D721Med (cell line): ENCODE measurements around the gene GPATCH11.

Experiments used
- DNase-seq: peaks from one replicate; pipeline ENCODE4 v3.0.0; 2011; ENCODE audit warnings: low spot score; ENCODE audit not compliant: insufficient read length
- FAIRE-seq: peaks from 2 replicates; lab custom pipeline; 2011; peaks lifted over from hg19 to GRCh38; lab: Jason Lieb, UNC
- CTCF ChIP-seq: IDR thresholded peaks from 2 replicates; pipeline ENCODE4 v1.5.1; 2012; ENCODE audit warnings: mild to moderate bottlenecking, control low read depth; ENCODE audit not compliant: insufficient read depth; ENCODE audit errors: missing control alignments

Gene GPATCH11

GRCh38 chr2:37061013-37061711, 23.2 kb upstream of the GPATCH11 start:
- no peak for DNase-seq
- no peak for TF ChIP-seq CTCF
- FAIRE-seq, result no peak

GRCh38 chr2:37061776-37062175, 22.5 kb upstream of the GPATCH11 start:
- no peak for FAIRE-seq
- TF ChIP-seq CTCF, result no peak
- no peak for DNase-seq

GRCh38 chr2:37068686-37069085, 15.6 kb upstream of the GPATCH11 start:
- no peak for FAIRE-seq

GRCh38 chr2:37070931-37071330, 13.4 kb upstream of the GPATCH11 start:
- no peak for TF ChIP-seq CTCF
- DNase-seq, result no peak
- no peak for FAIRE-seq

More at GRCh38 chr2:37068686-37069085, 15.6 kb upstream of the GPATCH11 start:
- no peak for DNase-seq
- TF ChIP-seq CTCF, result no peak

GRCh38 chr2:37080266-37080665, 4.1 kb upstream of the GPATCH11 start:
- no peak for DNase-seq
- FAIRE-seq, result no peak
- TF ChIP-seq CTCF, result no peak

GRCh38 chr2:37080689-37081088, 3.6 kb upstream of the GPATCH11 start:
- TF ChIP-seq CTCF, result no peak
- FAIRE-seq, result no peak
- no peak for DNase-seq

GRCh38 chr2:37084797-37085196, 479 bp downstream of the GPATCH11 start:
- no peak for TF ChIP-seq CTCF
- FAIRE-seq, result no peak
- no peak for DNase-seq
